ENCODE results near the gene PTPRZ1.
A peak's percentile ranks its signal among the peaks of the same experiment; 100 is the strongest.

Gene PTPRZ1

DNA sequence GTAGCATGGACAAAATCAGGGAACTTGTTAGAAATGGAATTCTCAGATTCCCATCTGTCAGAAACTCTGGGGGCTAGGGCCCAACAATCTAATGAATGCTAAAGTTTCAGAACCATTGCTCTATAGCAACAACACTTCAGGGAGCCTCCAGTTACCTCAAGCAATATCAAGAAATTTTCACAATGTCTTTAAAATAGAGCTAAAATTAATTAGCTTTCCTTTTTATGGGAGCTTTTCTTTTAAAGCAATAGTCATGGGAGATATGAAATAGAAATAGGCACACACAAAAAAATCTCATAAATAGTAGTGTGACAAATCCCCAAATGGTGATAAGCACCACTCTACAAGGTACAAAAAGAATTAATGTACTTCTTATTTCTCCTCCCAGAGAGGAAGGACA, 190.2 kb downstream of the PTPRZ1 start:
- DNase-seq, result no peak

DNA sequence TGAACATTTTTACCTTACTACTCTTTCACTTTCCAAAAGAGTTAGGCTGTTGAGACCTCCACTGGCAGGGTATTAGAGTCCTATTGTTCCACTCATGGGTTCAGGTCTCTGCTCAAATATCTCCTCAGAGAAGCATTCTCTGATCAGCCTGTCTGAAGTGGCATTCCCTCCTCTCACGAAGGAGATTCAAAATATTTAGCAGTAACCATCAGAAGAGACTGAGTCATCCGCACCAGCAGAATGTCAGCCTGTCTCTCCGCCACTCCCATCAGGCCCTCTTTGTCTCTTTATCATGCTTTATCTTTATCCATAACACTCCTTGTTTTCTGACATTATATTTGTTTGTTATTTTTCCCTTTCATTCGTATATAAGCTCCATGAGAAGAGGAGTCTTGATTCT, 192.0 kb downstream of the PTPRZ1 start:
- DNase-seq, result no peak

DNA sequence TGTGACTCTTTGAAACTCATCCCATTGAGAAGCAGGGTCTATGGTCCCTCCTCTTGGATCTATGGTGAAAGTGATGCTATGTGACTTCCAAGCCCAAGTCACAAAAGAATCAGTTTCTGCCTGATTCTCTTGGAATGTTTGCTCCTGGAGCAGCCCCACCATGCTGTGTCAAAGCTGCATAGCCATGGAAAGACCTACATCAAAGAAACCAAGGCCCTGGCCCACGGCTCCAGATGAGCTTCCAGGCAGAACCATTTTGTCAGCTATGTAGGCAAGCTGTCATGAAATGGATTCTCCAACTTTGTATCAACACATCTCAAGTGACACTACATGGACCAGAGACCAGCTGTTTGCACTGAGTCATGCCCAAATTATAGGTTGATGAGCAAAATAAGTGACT, 194.1 kb downstream of the PTPRZ1 start:
- DNase-seq, result no peak

DNA sequence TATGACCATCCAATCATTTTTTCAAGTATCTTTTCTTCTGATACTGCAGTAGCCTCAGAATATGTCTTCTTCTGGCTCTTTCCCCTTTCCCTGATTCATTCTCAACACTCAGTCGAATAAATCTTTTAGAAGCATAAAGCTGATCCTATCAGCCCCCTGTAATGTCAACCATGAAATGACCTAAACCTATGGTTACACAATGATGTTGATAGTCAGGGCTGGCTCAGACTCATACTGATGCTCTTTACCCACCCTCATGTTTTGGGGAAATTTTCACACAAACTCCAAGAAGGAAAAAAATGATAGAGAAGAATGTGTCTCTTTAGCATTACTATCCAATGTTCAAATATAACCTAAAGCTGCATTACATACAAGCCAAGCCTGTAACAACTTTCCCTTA, 195.1 kb downstream of the PTPRZ1 start:
- DNase-seq, result no peak

DNA sequence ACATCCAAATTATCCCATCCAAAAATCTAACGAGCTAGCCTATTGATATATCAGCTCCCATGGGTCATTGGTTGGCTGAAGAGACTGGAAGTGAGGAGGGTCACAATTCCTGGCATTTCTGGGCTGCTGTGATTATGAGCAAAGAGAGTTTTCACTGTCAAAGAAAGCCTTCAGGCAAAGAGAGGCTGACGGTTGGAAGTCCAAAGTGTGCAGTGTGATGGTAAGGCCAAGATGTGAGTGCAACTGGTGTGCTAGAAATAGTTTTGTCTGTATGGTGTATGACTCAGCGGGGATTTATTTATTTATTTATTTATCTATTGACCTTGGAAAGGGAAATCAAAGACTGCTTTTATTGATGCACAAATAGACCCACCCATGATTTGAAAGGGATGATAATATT, 196.0 kb downstream of the PTPRZ1 start:
- no peak for DNase-seq

DNA sequence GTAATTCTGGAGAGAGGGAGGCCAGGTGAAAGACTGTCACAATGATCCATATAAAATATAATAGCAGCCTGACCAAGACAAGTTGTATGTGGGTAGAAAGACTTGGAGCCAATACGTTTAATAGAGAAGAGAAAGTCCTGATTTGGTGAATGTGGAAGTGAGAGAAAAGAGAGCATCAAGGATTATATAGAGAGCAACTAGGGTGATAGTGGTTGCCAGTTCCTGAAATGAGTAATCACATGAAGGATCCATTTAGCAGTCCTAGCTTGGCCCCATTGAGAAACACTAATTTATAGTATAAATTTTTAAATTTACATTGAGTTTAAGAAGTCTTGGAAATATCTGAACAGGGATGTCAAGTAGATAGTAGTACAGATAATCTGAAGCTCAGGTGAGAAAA, 197.1 kb downstream of the PTPRZ1 start:
- no peak for DNase-seq

DNA sequence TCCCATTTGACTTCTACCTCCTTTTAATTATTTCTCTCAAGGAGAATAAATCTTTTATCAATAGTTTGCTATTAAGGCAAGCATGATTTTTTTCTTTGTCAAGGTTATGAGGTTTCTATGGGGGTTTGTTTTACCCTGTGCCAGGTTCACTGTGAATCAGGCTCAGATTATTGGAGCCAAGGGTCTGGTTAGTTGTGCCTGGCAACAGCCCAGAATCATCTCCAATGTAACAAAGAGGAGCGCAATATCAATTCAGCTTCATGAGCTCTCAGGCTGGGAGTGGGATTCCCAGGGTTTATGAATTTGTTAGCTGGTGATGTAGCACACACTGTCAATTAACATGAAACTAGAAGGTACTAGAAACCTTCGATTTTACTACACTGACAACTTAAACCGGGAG, 197.9 kb downstream of the PTPRZ1 start:
- no peak for DNase-seq

DNA sequence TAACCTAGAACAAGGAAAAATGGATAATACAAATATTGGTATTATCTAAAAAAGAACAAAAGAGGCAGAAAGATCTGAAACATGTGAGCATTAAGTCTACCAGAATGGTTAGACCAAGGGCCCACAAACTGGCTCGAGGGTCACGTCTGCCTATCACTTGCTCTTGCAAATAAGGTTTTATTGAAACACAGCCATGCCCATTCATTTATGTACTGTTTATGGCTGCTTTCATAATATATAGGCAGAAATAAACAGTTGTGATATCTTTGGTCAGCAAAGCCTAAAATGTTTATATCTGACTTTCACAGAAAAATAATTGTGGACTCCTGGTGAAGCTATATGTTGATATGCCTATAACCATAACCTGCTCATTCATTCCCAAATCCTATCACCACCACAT, 199.3 kb downstream of the PTPRZ1 start:
- no peak for DNase-seq

DNA sequence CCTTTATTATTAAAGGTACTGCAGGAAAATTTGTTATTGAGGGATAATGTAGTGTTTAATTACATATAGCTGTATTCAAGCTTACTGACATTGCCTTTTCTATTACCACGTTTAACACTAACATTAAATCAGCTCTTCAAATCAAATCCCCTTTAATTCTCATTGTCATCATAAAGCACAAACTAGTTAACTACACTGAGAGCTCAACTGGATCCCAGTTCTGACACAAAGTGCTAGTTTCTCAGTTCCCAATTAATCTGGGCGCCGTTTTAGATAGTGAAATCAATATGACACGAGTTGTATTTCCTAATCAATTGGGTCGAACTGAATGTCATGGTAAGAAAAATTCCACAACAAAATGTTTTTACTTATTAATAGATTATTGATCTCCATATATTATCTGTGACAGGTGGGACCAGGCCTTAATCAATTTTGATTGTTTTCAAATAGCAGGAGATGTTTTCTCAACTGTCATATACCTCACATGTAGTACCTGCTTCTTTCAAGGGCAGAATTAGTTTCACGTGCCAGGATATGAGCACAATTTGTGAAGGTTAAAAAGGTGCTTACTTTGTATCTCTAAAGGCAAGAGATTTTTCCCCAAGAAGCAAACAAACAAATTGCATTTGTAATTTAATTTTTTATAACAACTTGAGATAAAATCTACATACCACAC, 200.1 kb downstream of the PTPRZ1 start:
- DNase-seq, result no peak

DNA sequence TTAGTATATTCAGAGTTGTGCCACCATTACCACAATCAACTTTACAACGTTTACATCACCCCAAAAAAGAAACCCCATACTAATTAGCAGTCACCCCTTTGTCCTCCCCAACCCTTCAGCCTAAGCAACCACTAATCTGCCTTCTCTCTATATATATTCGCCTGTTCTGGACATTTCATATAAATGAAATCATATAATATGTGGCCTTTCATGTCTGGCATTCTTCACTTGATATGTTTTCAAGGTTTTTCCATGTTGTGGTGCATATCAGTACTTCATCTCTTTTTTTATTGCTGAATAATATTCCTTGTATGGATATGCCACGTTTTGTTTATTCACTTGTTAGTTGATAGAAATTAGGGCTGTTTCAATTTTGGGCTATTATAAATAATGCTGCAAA, 200.7 kb downstream of the PTPRZ1 start:
- no peak for DNase-seq

DNA sequence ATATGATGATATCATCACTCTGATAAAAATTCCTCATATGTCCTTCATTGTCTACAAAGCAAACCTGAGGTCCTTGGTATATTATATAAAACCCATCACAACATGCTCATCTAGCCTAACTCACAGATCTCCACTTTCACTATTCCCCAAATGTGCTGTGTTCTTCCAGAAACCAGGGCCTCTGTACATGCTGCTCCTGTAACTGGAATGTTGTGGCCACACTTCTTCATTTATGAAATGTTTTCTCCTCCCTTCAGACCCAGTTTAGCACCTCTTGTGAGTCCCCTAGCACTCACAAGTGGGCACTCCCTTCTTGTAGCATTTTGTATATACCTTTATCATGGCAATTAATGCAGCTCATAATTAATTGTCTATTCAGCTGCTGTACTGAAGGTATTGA, 209.2 kb downstream of the PTPRZ1 start:
- no peak for DNase-seq

DNA sequence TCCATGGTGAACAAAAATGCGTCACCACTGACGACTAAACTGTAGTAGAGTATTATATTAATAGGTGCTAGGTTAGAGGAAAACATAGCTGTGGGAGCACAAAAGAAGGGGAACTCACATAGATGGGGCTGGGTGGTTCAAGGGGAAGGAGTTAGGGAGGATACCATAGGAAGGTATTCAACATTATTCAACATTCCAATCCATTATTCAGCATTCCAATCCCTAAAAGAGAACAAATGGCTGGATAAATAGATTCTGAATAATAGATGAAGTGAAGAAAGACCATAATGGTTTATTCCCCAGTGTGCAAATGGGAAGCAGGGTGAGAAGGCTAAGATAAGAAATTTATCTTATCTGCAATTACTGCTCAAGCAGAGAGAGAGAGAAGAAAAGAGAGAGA, 209.7 kb downstream of the PTPRZ1 start:
- DNase-seq, result no peak

DNA sequence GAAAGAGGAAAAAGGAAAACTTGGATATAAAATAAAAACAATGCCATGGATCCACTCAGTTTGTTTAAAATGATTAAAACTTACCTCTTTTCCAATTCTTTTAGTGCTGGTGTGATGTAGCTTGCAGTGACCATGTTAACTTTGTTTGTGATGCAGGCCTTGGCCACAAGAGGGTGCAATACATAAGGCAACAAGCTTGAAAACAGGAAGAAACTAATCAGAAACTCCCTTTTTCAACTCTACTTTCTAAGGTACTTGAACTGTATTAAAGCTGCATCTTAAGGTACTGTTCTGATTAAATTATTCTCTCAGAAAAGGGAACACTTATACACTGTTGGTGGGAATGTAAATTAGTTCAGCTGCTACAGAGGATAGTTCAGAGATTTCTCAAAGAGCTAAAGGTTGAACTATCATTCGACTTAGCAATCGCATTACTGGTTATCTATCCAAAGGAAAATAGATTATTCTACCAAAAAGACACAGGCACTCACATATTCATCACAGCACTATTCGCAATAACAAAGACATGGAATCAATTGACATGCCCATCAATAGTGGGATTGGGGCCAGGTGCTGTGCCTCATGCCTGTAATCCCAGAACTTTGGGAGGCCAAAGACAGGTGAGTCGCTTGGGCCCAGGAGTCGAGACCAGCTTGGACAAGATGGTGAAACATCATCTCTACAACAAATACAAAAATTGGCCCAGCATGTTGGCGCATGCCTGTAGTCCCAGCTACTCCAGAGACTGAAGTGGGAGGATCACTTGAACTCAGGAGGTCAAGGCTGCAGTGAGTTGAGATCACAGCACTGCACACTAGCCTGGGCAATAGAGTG, 220.2 kb downstream of the PTPRZ1 start:
- peak; percentile 49 for DNase-seq

DNA sequence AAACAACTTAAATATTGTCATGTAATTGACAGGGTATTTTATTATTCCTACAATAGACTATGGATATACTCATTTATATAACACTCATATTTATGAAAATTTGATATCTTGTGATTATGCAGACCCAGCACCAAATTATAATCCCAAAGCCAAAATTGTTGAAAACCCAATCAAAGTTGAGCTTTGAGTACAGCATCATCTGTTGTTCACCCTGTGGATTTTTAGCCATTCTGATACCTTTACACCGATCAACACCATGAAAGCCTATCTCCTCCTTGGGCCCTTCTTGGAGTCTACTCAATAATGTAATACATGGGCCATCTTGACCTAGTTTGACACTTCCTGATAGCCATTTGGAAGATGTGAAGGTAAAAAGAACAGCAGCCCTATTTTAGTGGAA, 221.6 kb downstream of the PTPRZ1 start:
- DNase-seq, result no peak

DNA sequence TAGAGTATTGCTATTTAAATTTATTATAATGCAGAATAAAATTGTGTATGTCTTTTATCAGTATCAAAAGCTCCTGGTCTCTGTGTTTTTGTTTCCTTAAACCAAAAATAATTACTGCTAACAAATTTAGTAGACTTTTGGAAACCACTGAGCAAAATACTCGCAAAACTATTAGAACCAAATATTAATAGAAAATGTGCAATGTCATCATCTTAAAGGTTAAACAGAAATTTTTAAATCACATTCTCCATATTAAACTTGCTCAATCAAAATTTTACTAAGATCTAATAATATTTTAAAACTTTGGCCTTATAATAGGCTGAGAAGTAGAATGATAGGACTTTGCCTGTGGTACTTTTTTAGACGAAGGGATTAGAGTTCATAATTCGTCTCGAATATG, 222.7 kb downstream of the PTPRZ1 start:
- no peak for DNase-seq

DNA sequence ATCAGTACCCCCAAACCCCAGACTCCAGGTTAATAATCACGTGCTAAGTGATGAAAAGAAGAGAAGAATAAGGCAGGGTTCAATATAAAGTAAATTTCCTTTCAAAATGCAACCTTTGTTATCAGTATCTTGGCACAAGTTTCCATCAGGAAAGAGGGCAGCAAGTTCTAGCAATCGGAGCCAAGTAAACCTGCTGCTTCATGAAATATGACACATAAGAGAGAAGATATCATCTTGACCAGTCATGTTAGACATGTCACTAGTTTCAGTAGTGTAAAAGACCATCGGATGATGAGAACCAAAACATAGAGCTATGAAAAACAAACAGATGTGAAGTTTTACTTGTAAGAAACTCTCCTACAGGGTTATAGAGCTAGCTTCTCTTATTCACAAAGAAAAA, 227.1 kb downstream of the PTPRZ1 start:
- DNase-seq, result no peak

DNA sequence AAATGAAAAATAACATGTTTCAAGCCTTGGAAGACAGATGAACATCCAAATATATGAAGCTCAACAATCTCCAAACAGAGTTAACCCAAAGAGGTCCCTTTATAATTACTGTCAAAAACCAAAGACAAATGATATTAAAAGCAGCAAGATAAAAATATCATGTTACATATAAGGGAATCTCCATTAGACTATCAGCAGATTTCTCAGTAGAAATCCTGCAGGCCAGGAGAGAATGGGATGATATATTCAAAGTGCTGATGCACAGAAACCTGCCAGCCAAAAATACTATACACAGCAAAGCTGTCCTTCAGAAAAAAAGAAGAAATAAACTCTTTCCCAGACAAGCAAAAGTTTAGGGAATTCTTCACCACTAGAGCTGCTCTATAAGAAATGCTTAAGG, 230.1 kb downstream of the PTPRZ1 start:
- no peak for DNase-seq

Data from CD4-positive, alpha-beta T cell treated with Interleukin-21 for 1 hour (primary cell).